IMR-90 (cell line): Measurements from ENCODE around the gene CHSY3. TPM values are rescaled to one million over a fixed set of nuclear protein-coding genes. Genes with fewer than 3 reads are reported as not detected.

Experiments used
- ATAC-seq: fragments of 200-7000 bp; cut with Tn5 transposase; 2 replicates; pipeline ENCODE4 v1.9.1; 2020; ENCODE audit warnings: low read depth, mild to moderate bottlenecking, moderate library complexity
- BruUV-seq: library from RNA; stranded (reverse); fragments of 400-500 nt; replicated peaks from 2 replicates; lab custom pipeline; 2021; lab: Mats Ljungman, UMichigan
- CTCF ChIA-PET: fragments of 300-600 bp; formaldehyde crosslinking; extraction: SDS; loops from one replicate; lab custom pipeline; 2021; ENCODE audit warnings: antibody characterized with exemption; lab: Yijun Ruan, JAX
- POLR2A ChIA-PET: fragments of 300-600 bp; sonication (Branson Sonifier 250); formaldehyde crosslinking; loops from one replicate; lab custom pipeline; 2022; ENCODE audit warnings: antibody characterized with exemption; ENCODE audit not compliant: unreplicated experiment; lab: Charles Lee
- DNase-seq: peaks from one replicate; pipeline ENCODE4 v3.0.0; 2013
- H2AFZ ChIP-seq: replicated peaks from 2 replicates; pipeline ENCODE3; 2013; ENCODE audit warnings: low read length, mild to moderate bottlenecking; ENCODE audit not compliant: poor library complexity
- H2AK5ac ChIP-seq: 2 replicates; pipeline ENCODE4 v1.6.1; 2013; ENCODE audit warnings: low read depth, low read length, inconsistent platforms
- H2AK9ac ChIP-seq: replicated peaks from 2 replicates; pipeline ENCODE3; 2013; ENCODE audit warnings: mild to moderate bottlenecking, low read depth, low read length, moderate library complexity; ENCODE audit not compliant: poor library complexity
- H2BK120ac ChIP-seq: 2 replicates; pipeline ENCODE4 v1.6.1; 2013; ENCODE audit warnings: low read depth, low read length, inconsistent platforms
- H2BK15ac ChIP-seq: 3 replicates; pipeline ENCODE4 v1.6.1; 2013; ENCODE audit warnings: low read depth, low read length, inconsistent platforms
- H2BK20ac ChIP-seq: 2 replicates; pipeline ENCODE4 v1.6.1; 2013; ENCODE audit warnings: low read depth, mild to moderate bottlenecking, inconsistent platforms, low read length, moderate library complexity
- H2BK5ac ChIP-seq: 2 replicates; pipeline ENCODE4 v1.6.1; 2013; ENCODE audit warnings: mild to moderate bottlenecking, low read depth, low read length, inconsistent platforms; ENCODE audit not compliant: poor library complexity, severe bottlenecking
- H3K14ac ChIP-seq: replicated peaks from 2 replicates; pipeline ENCODE4 v1.6.1; 2013; ENCODE audit warnings: low read depth, low read length, inconsistent platforms
- H3K18ac ChIP-seq: 2 replicates; pipeline ENCODE4 v1.6.1; 2013; ENCODE audit warnings: low read depth, low read length, control low read depth
- H3K23ac ChIP-seq: 2 replicates; pipeline ENCODE4 v1.6.1; 2013; ENCODE audit warnings: low read depth, low read length, inconsistent platforms
- H3K27ac ChIP-seq: 2 replicates; pipeline ENCODE4 v1.5.1; 2013; ENCODE audit warnings: mild to moderate bottlenecking, control low read depth, low read length; ENCODE audit not compliant: insufficient read depth
- H3K27me3 ChIP-seq: 2 replicates; pipeline ENCODE4 v1.6.1; 2013; ENCODE audit warnings: low read length; ENCODE audit not compliant: control insufficient read depth, insufficient read depth
- H3K36me3 ChIP-seq: 2 replicates; pipeline ENCODE4 v1.6.1; 2013; ENCODE audit warnings: low read length, mixed read lengths; ENCODE audit not compliant: control insufficient read depth, insufficient read depth
- H3K4ac ChIP-seq: 2 replicates; pipeline ENCODE4 v1.6.1; 2013; ENCODE audit warnings: low read depth, low read length, inconsistent platforms
- H3K4me1 ChIP-seq: 2 replicates; pipeline ENCODE4 v1.6.1; 2013; ENCODE audit warnings: low read length, mixed read lengths; ENCODE audit not compliant: control insufficient read depth, insufficient read depth
- H3K4me2 ChIP-seq: 2 replicates; pipeline ENCODE4 v1.6.1; 2013; ENCODE audit warnings: low read depth, mild to moderate bottlenecking, control low read depth, low read length, moderate library complexity
- H3K4me3 ChIP-seq: 2 replicates; pipeline ENCODE4 v1.5.1; 2013; ENCODE audit warnings: low read depth, mild to moderate bottlenecking, control low read depth, low read length, moderate library complexity; ENCODE audit not compliant: insufficient read depth
- H3K56ac ChIP-seq: 2 replicates; pipeline ENCODE4 v1.6.1; 2013; ENCODE audit warnings: low read length, inconsistent platforms; ENCODE audit not compliant: insufficient read depth; ENCODE audit errors: extremely low read depth
- H3K79me1 ChIP-seq, 2 experiments: 2 replicates each; pipeline ENCODE4 v1.6.1; 2013; ENCODE audit warnings: low read length in 2 of 2, inconsistent platforms in 1 of 2, low read depth in 1 of 2
- H3K9ac ChIP-seq: 2 replicates; pipeline ENCODE4 v1.6.1; 2013; ENCODE audit warnings: low read depth, low read length, control low read depth
- H3K9me1 ChIP-seq: 2 replicates; pipeline ENCODE4 v1.6.1; 2013; ENCODE audit warnings: low read length, inconsistent platforms; ENCODE audit not compliant: insufficient read depth
- H3K9me3 ChIP-seq: 2 replicates; pipeline ENCODE4 v1.6.1; 2013; ENCODE audit warnings: low read length; ENCODE audit not compliant: control insufficient read depth, insufficient read depth
- H4K20me1 ChIP-seq: 2 replicates; pipeline ENCODE4 v1.6.1; 2013; ENCODE audit warnings: low read length, inconsistent platforms; ENCODE audit not compliant: insufficient read depth
- H4K5ac ChIP-seq: 2 replicates; pipeline ENCODE4 v1.6.1; 2013; ENCODE audit warnings: mild to moderate bottlenecking, low read depth, low read length, control low read depth
- H4K8ac ChIP-seq, 2 experiments: 2 replicates each; pipeline ENCODE4 v1.6.1; 2013; ENCODE audit warnings: low read depth in 2 of 2, low read length in 2 of 2, control low read depth in 1 of 2, inconsistent platforms in 1 of 2
- H4K91ac ChIP-seq: 2 replicates; pipeline ENCODE4 v1.6.1; 2013; ENCODE audit warnings: low read depth, low read length, inconsistent platforms; ENCODE audit not compliant: insufficient read depth
- BHLHE40 ChIP-seq: fragments of 150-350 bp; IDR thresholded peaks from 2 replicates; pipeline ENCODE4 v1.6.1; 2016; ENCODE audit warnings: mild to moderate bottlenecking, low read depth, low read length
- CEBPB ChIP-seq: IDR thresholded peaks from 2 replicates; pipeline ENCODE4 v1.6.1; 2012; ENCODE audit warnings: low read depth, low read length, improper control_type of control experiment
- FOS ChIP-seq: fragments of 150-350 bp; IDR thresholded peaks from 2 replicates; pipeline ENCODE4 v1.6.1; 2016; ENCODE audit warnings: low read depth, low read length
- MAFK ChIP-seq: IDR thresholded peaks from 2 replicates; pipeline ENCODE4 v1.6.1; 2012; ENCODE audit warnings: low read depth, low read length, improper control_type of control experiment
- MAZ ChIP-seq: IDR thresholded peaks from 2 replicates; pipeline ENCODE4 v1.6.1; 2012; ENCODE audit warnings: low read depth, mild to moderate bottlenecking, low read length, improper control_type of control experiment, moderate library complexity, borderline replicate concordance
- MXI1 ChIP-seq: IDR thresholded peaks from 2 replicates; pipeline ENCODE4 v1.6.1; 2012; ENCODE audit warnings: low read depth, mild to moderate bottlenecking, low read length, moderate library complexity, borderline replicate concordance
- POLR2A ChIP-seq: IDR thresholded peaks from 2 replicates; pipeline ENCODE4 v1.6.1; 2012; ENCODE audit warnings: mild to moderate bottlenecking, low read depth, low read length
- RAD21 ChIP-seq: IDR thresholded peaks from 2 replicates; pipeline ENCODE4 v1.6.1; 2012; ENCODE audit warnings: low read length, improper control_type of control experiment
- RCOR1 ChIP-seq: IDR thresholded peaks from 2 replicates; pipeline ENCODE4 v1.6.1; 2012; ENCODE audit warnings: mild to moderate bottlenecking, low read length, improper control_type of control experiment; ENCODE audit not compliant: insufficient replicate concordance
- RFX5 ChIP-seq: IDR thresholded peaks from 2 replicates; pipeline ENCODE4 v1.8.0; 2012; ENCODE audit warnings: low read depth, mild to moderate bottlenecking, low read length, moderate library complexity
- SMC3 ChIP-seq: fragments of 150-350 bp; IDR thresholded peaks from 2 replicates; pipeline ENCODE4 v1.6.1; 2016; ENCODE audit warnings: low read depth, mild to moderate bottlenecking, antibody characterized with exemption, low read length, moderate library complexity
- WGBS, 2 experiments: methylation state at CpG; one replicate each; pipeline versions ENCODE4 v1.1.5 to v1.1.7; 2013; ENCODE audit warnings: missing lambda C conversion rate in 2 of 2; ENCODE audit not compliant: insufficient read length in 1 of 2; ENCODE audit errors: extremely low coverage in 2 of 2; 5-methylcytosine and 5-hydroxymethylcytosine counted together
- dilution Hi-C: fragments of 300-500 bp; cut with HindIII; formaldehyde crosslinking; loops from one replicate; pipeline ENCODE4 v1.14.3; 2018; ENCODE audit warnings: low sequenced_read_pairs; ENCODE audit not compliant: unreplicated experiment
- in situ Hi-C: fragments of 300-500 bp; cut with MboI; formaldehyde crosslinking; loops from 3 replicates; pipeline ENCODE4 v1.14.3; 2019; ENCODE audit warnings: low sequenced_read_pairs, inconsistent platforms, mixed read lengths
- intact Hi-C: fragments of 100-400 bp; cut with micrococcal nuclease; formaldehyde crosslinking; loops from 2 replicates; pipeline ENCODE4 v1.10.0; 2022
- polyA plus RNA-seq, 3 experiments: library from polyadenylated mRNA; depleted of rRNA; stranded (reverse); fragments of >200 nt; gene quantifications; 2 replicates each; pipeline ENCODE4 v1.2.3, GENCODE V29; 2012; ENCODE audit warnings: low replicate concordance in 1 of 3
- total RNA-seq: library from RNA; depleted of rRNA; stranded (reverse); fragments of >200 nt; gene quantifications from 2 replicates; pipeline ENCODE4 v1.2.3, GENCODE V29; 2012
- TF ChIP-seq, protein P1 (sequence below): fragments of 150-350 bp; IDR thresholded peaks from 2 replicates; pipeline ENCODE4 v1.6.1; 2016; ENCODE audit warnings: low read depth, mild to moderate bottlenecking, low read length, moderate library complexity, borderline replicate concordance
- TF ChIP-seq, protein P2 (sequence below): conservative IDR thresholded peaks from 2 replicates; pipeline ENCODE4 v1.5.1; 2012; ENCODE audit warnings: mild to moderate bottlenecking, low read depth, low read length, improper control_type of control experiment
- TF ChIP-seq, protein P3 (sequence below): fragments of 150-350 bp; IDR thresholded peaks from 2 replicates; pipeline ENCODE4 v1.6.1; 2017; ENCODE audit warnings: mild to moderate bottlenecking, antibody characterized with exemption, low read length, low read depth

The CHSY3 gene
- total and polyA plus RNA-seq, 2 of the 4 experiments (the other 2 are of a cell fraction): 0.62 to 1.3 TPM

- no TSS peak for BruUV-seq
- no peaks in the 10 kb centered on the region for H3K36me3 ChIP-seq
- no peak overlapping the region for H4K91ac ChIP-seq
- no peak overlapping the region for H2BK15ac ChIP-seq
- intact Hi-C loops (no loop called here), in situ Hi-C loops (no loop called here), dilution Hi-C loops (no loop called here)
- H2BK20ac ChIP-seq: no peak overlapping the region
- H3K79me1 ChIP-seq: no peaks in the 10 kb centered on the region
- no peak overlapping the region for H3K27ac ChIP-seq
- ChIA-PET POLR2A (no interaction called here), CTCF (no interaction called here)
- H2BK120ac ChIP-seq: no peak overlapping the region
- H2BK5ac ChIP-seq: no peak overlapping the region
- ATAC-seq (no peak), DNase-seq (no peak)
- H3K56ac ChIP-seq: no peak overlapping the region
- TF ChIP-seq, protein P1, sequence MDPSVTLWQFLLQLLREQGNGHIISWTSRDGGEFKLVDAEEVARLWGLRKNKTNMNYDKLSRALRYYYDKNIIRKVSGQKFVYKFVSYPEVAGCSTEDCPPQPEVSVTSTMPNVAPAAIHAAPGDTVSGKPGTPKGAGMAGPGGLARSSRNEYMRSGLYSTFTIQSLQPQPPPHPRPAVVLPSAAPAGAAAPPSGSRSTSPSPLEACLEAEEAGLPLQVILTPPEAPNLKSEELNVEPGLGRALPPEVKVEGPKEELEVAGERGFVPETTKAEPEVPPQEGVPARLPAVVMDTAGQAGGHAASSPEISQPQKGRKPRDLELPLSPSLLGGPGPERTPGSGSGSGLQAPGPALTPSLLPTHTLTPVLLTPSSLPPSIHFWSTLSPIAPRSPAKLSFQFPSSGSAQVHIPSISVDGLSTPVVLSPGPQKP: no peak
- TF ChIP-seq MAZ (no peak), RAD21 (no peak), RFX5 (no peak), FOS (no peak), CEBPB (no peak), BHLHE40 (no peak), MXI1 (no peak), RCOR1 (no peak), MAFK (no peak), SMC3 (no peak), POLR2A (no peak)
- TF ChIP-seq, protein P2, sequence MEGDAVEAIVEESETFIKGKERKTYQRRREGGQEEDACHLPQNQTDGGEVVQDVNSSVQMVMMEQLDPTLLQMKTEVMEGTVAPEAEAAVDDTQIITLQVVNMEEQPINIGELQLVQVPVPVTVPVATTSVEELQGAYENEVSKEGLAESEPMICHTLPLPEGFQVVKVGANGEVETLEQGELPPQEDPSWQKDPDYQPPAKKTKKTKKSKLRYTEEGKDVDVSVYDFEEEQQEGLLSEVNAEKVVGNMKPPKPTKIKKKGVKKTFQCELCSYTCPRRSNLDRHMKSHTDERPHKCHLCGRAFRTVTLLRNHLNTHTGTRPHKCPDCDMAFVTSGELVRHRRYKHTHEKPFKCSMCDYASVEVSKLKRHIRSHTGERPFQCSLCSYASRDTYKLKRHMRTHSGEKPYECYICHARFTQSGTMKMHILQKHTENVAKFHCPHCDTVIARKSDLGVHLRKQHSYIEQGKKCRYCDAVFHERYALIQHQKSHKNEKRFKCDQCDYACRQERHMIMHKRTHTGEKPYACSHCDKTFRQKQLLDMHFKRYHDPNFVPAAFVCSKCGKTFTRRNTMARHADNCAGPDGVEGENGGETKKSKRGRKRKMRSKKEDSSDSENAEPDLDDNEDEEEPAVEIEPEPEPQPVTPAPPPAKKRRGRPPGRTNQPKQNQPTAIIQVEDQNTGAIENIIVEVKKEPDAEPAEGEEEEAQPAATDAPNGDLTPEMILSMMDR: no peak
- TF ChIP-seq, protein P3, sequence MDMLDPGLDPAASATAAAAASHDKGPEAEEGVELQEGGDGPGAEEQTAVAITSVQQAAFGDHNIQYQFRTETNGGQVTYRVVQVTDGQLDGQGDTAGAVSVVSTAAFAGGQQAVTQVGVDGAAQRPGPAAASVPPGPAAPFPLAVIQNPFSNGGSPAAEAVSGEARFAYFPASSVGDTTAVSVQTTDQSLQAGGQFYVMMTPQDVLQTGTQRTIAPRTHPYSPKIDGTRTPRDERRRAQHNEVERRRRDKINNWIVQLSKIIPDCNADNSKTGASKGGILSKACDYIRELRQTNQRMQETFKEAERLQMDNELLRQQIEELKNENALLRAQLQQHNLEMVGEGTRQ: no peak
- H3K18ac ChIP-seq: no peak overlapping the region
- H3K9ac ChIP-seq: no peak overlapping the region
- H2AK5ac ChIP-seq: no peak overlapping the region
- H3K14ac ChIP-seq: no peak overlapping the region
- H2AFZ ChIP-seq: no peak overlapping the region
- no peaks in the 10 kb centered on the region for H3K27me3 ChIP-seq
- H4K8ac ChIP-seq: no peak overlapping the region
- no peak overlapping the region for H4K5ac ChIP-seq
- H3K4me1 ChIP-seq: no peaks in the 10 kb centered on the region
- no peak overlapping the region for H3K4me2 ChIP-seq
- H3K4me3 ChIP-seq: no peak overlapping the region
- H2AK9ac ChIP-seq: no peak overlapping the region
- no peaks in the 10 kb centered on the region for H4K20me1 ChIP-seq
- no peaks in the 10 kb centered on the region for H3K9me3 ChIP-seq
- H3K9me1 ChIP-seq: no peaks in the 10 kb centered on the region
- WGBS, 2 experiments: 50% methylated on average over 1 of the region's 3 CpGs; no CpG with 5 or more reads in 1 of the 2 experiments
- no peak overlapping the region for H3K4ac ChIP-seq
- H3K23ac ChIP-seq: no peak overlapping the region
These were observed 141.1 kb downstream of the CHSY3 start for GRCh38 chr5:130045334-130045733.
